Spleen (tissue), 11 donors: Measurements from ENCODE around the gene ZNF683. TPM values are rescaled to one million over a fixed set of nuclear protein-coding genes. Genes with fewer than 3 reads are reported as not detected.

ENCODE experiments used
- DNase-seq: peaks from one replicate; pipeline ENCODE4 v3.0.0-alpha.2; 2020
- H3K27ac ChIP-seq, 8 donors: fragments of 200-600 bp; sonication (generic) in 7 of 8; 1 replicate in 4 of 8; 2 replicates in 4 of 8; pipeline versions ENCODE4 v1.5.0 to v1.8.0; 2016 to 2021; ENCODE audit warnings: inconsistent platforms in 4 of 8, mild to moderate bottlenecking in 4 of 8, moderate library complexity in 1 of 8
- H3K27me3 ChIP-seq, 7 donors: fragments of 200-600 bp; sonication (generic) in 6 of 7; replicated peaks in 1 of 7; 1 replicate in 4 of 7; 2 replicates in 3 of 7; pipeline versions ENCODE4 v1.5.0 to v1.8.0; 2016 to 2021; ENCODE audit warnings: inconsistent platforms in 3 of 7, mild to moderate bottlenecking in 1 of 7
- H3K36me3 ChIP-seq, 6 donors: fragments of 200-600 bp; sonication (generic) in 5 of 6; 1 replicate in 4 of 6; 2 replicates in 2 of 6; pipeline versions ENCODE4 v1.5.0 to v1.8.0; 2016 to 2021; ENCODE audit warnings: inconsistent platforms in 2 of 6
- H3K4me1 ChIP-seq, 6 donors: fragments of 200-600 bp; sonication (generic) in 5 of 6; 1 replicate in 3 of 6; 2 replicates in 3 of 6; pipeline versions ENCODE4 v1.5.0 to v1.8.0; 2016 to 2021; ENCODE audit warnings: inconsistent platforms in 3 of 6
- H3K4me3 ChIP-seq, 8 donors: fragments of 200-600 bp; sonication (generic) in 7 of 8; 1 replicate in 4 of 8; 2 replicates in 4 of 8; pipeline versions ENCODE4 v1.5.0 to v1.8.0; 2016 to 2021; ENCODE audit warnings: inconsistent platforms in 4 of 8, mild to moderate bottlenecking in 4 of 8, moderate library complexity in 2 of 8
- H3K9me3 ChIP-seq, 8 donors: fragments of 200-600 bp; sonication (generic) in 7 of 8; 1 replicate in 4 of 8; 2 replicates in 4 of 8; pipeline versions ENCODE4 v1.5.0 to v1.8.0; 2016 to 2021; ENCODE audit warnings: inconsistent platforms in 4 of 8
- CTCF ChIP-seq, 11 experiments: fragments of 200-600 bp in 7 of 11; fragments of 450-650 bp in 4 of 11; sonication (generic) in 4 of 11; IDR thresholded peaks in 8 of 11; conservative IDR thresholded peaks in 3 of 11; 1 replicate in 7 of 11; 2 replicates in 4 of 11; pipeline versions ENCODE4 v1.4.0 to v1.8.0; 2016 to 2021; ENCODE audit warnings: antibody characterized with exemption in 11 of 11, inconsistent platforms in 4 of 11, mild to moderate bottlenecking in 1 of 11
- POLR2A ChIP-seq, 3 donors: fragments of 450-650 bp; IDR thresholded peaks; one replicate each; pipeline ENCODE4 v1.5.1; 2017; ENCODE audit warnings: antibody characterized with exemption in 3 of 3, mild to moderate bottlenecking in 1 of 3
- POLR2AphosphoS5 ChIP-seq, 3 donors: sonication (generic); formaldehyde crosslinking; IDR thresholded peaks; one replicate each; pipeline ENCODE4 v1.5.1; 2017; ENCODE audit warnings: antibody characterized with exemption in 3 of 3
- WGBS, 5 donors: extraction: QIAGEN DNeasy Blood & Tissue Kit in 3 of 5; methylation state at CpG; one replicate each; pipeline versions ENCODE4 v1.1.5 to v1.1.7; 2013 to 2018; 5-methylcytosine and 5-hydroxymethylcytosine counted together
- intact Hi-C: fragments of 100-400 bp; cut with DNase I; formaldehyde crosslinking; loops from one replicate; pipeline ENCODE4 v1.15.0; 2023; ENCODE audit warnings: low total_unique reads
- polyA plus RNA-seq, 3 donors: library from polyadenylated mRNA; stranded (reverse); fragments of 200-250 nt; gene quantifications; one replicate each; pipeline ENCODE4 v1.2.1, GENCODE V29; 2013
- total RNA-seq, 7 donors: library from RNA; depleted of rRNA in 3 of 7; stranded (reverse); fragments of >200 nt in 3 of 7; fragmentation: NEBNext Ultra II Directional in 4 of 7; extraction: Animal tissue kit (Norgen Biotek cat#: 25700) in 4 of 7; gene quantifications; one replicate each; pipeline versions ENCODE4 v1.1.0 to v1.2.1, GENCODE V29; 2016 to 2021
- donor health status: healthy with polysubstance abuse.
- donor health status: DM: no; HTN: no; CAD: no; lungs with moderate emphysema.
- donor health status: DM: no; HTN: no; CAD: no.
- donor health status: Bipolar disorder and iron deficiency.
- donor health status: healthy.
- donor health status: DM: no; HTN: no; CAD: no.
- donor health status: DM: yes; HTN: yes; CAD: no.

ZNF683 gene
- total and polyA plus RNA-seq, 10 donors = 0.17 to 1.5 (median 0.50) TPM; not detected in 2

- no peaks in the 10 kb centered on the region for H3K4me1 ChIP-seq
- intact Hi-C loops = no loop called here
- no peaks in the 10 kb centered on the region for H3K9me3 ChIP-seq
- H3K4me3 ChIP-seq = no peak overlapping the region
- peaks cover 0 to 13% (median 0%) of the 10 kb centered on the region in 7 donors for H3K27me3 ChIP-seq
- no peaks in the 10 kb centered on the region for H3K36me3 ChIP-seq
- no peak for DNase-seq
- 87 to 92% (median 87%) methylated on average over 10 to 12 of the region's 12 CpGs for WGBS, 5 donors
- TF ChIP-seq POLR2AphosphoS5 (IDR thresholded peaks at IDR 0.05) (no peak), CTCF (IDR thresholded peaks at IDR 0.05 in 8 of 11, conservative IDR thresholded peaks at IDR 0.05 in 3 of 11) (no peak), POLR2A (IDR thresholded peaks at IDR 0.05) (no peak)
- no peak overlapping the region for H3K27ac ChIP-seq
Observed at GRCh38 chr1:26351590-26352337, 20.8 kb downstream of the ZNF683 start.

GRCh38 chr1:26350701-26351589, 21.6 kb downstream of the ZNF683 start:
- intact Hi-C loops = no loop called here
- H3K4me1 ChIP-seq = no peaks in the 10 kb centered on the region
- no peak overlapping the region for H3K27ac ChIP-seq
- TF ChIP-seq POLR2A (IDR thresholded peaks at IDR 0.05) = no peak
- TF ChIP-seq POLR2AphosphoS5 (IDR thresholded peaks at IDR 0.05) = no peak
- no peak for TF ChIP-seq CTCF (IDR thresholded peaks at IDR 0.05 in 8 of 11, conservative IDR thresholded peaks at IDR 0.05 in 3 of 11)
- 75 to 93% (median 84%) methylated on average over 9 of the region's 9 CpGs for WGBS, 5 donors
- peaks cover 0 to 11% (median 0%) of the 10 kb centered on the region in 7 donors for H3K27me3 ChIP-seq
- no peak for DNase-seq
- no peaks in the 10 kb centered on the region for H3K9me3 ChIP-seq
- no peaks in the 10 kb centered on the region for H3K36me3 ChIP-seq
- no peak overlapping the region for H3K4me3 ChIP-seq

- TF ChIP-seq CTCF (IDR thresholded peaks at IDR 0.05 in 8 of 11, conservative IDR thresholded peaks at IDR 0.05 in 3 of 11) = no peak
- TF ChIP-seq POLR2AphosphoS5 (IDR thresholded peaks at IDR 0.05) = no peak
- no peak for TF ChIP-seq POLR2A (IDR thresholded peaks at IDR 0.05)
- WGBS, 5 donors = 69 to 88% (median 81%) methylated on average over 2 of the region's 2 CpGs
- H3K4me3 ChIP-seq = no peak overlapping the region
- no peak overlapping the region for H3K27ac ChIP-seq
- no peak for DNase-seq
- H3K4me1 ChIP-seq = no peaks in the 10 kb centered on the region
- H3K36me3 ChIP-seq = no peaks in the 10 kb centered on the region
- intact Hi-C loops = no loop called here
- peaks cover 0 to 11% (median 0%) of the 10 kb centered on the region in 7 donors for H3K27me3 ChIP-seq
- H3K9me3 ChIP-seq = no peaks in the 10 kb centered on the region
Observed at GRCh38 chr1:26350343-26350700, 22.2 kb downstream of the ZNF683 start.

- no peak for DNase-seq
- no peaks in the 10 kb centered on the region for H3K4me1 ChIP-seq
- H3K9me3 ChIP-seq = no peaks in the 10 kb centered on the region
- no peak overlapping the region for H3K4me3 ChIP-seq
- no peaks in the 10 kb centered on the region for H3K36me3 ChIP-seq
- WGBS, 5 donors = 79 to 92% (median 84%) methylated on average over 5 of the region's 5 CpGs
- H3K27ac ChIP-seq = no peak overlapping the region
- intact Hi-C loops = no loop called here
- peaks cover 0 to 6% (median 0%) of the 10 kb centered on the region in 7 donors for H3K27me3 ChIP-seq
- TF ChIP-seq CTCF (IDR thresholded peaks at IDR 0.05 in 8 of 11, conservative IDR thresholded peaks at IDR 0.05 in 3 of 11) = no peak
- no peak for TF ChIP-seq POLR2A (IDR thresholded peaks at IDR 0.05)
- TF ChIP-seq POLR2AphosphoS5 (IDR thresholded peaks at IDR 0.05) = no peak
Observed at GRCh38 chr1:26349877-26350244, 22.7 kb downstream of the ZNF683 start.
